ENCODE data around the gene WDR77. TPM values are rescaled to one million over a fixed set of nuclear protein-coding genes. Genes with fewer than 3 reads are reported as not detected.

WDR77 gene
- total RNA-seq, 1 experiment from 2014 or later = 42.5 TPM

DNA sequence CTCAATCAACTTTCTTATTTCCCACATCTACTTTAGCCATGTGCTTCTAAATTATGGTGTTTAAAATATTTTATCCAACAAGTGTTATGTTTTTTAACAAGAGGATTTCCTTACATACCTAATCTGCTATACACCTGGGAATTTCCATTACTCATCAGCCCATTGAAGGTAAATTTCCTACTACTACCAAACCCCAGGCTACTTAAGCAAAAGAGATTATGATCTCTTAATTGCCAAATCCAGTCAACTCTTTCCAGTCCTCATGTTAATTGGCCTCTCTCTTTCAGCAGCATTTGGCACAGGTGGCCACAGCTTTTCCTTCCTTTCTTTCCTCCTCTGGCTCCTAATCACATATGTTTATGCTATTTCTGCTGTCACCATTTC lies 19.7 kb upstream of the WDR77 start:
- Histone ChIP-seq H3K79me2 (ENCODE audit: insufficient read depth, low read length) (no peaks in the 10 kb centered on the region), H3K9me2 (ENCODE audit: insufficient read depth) (no peaks in the 10 kb centered on the region), H3K4me2 (ENCODE audit: low read length) (no peak overlapping the region), H3K9me3 (ENCODE audit: control insufficient read depth in 1 of 2, insufficient read depth in 1 of 2, low read depth in 1 of 2, low read length in 2 of 2) (no peaks in the 10 kb centered on the region), H3K4me1 (ENCODE audit: control insufficient read depth in 1 of 2, insufficient read depth in 2 of 2, low read length in 2 of 2) (no peaks in the 10 kb centered on the region), H3K27ac (ENCODE audit: low read depth, low read length) (no peak overlapping the region), H4K20me1 (ENCODE audit: insufficient read depth) (no peaks in the 10 kb centered on the region), H3K9ac (ENCODE audit: low read length) (no peak overlapping the region), H3K4me3 (replicated peaks in 1 of 2; ENCODE audit: low read depth in 1 of 2, low read length in 2 of 2) (no peak overlapping the region), H3K36me3 (ENCODE audit: control insufficient read depth in 1 of 2, insufficient read depth in 2 of 2, low read length in 2 of 2) (no peaks in the 10 kb centered on the region), H2AFZ (ENCODE audit: low read depth, low read length, poor library complexity, severe bottlenecking) (no peak overlapping the region), H3K27me3 (ENCODE audit: insufficient read depth, low read length) (no peaks in the 10 kb centered on the region)
- RAD21 ChIA-PET (ENCODE audit: low non-redundant PET in 1 of 2, low total read pairs in 2 of 2, uncharacterized antibody in 2 of 2, unreplicated experiment in 2 of 2) = no interaction called here
- intact Hi-C loops (cut with micrococcal nuclease) = no loop called here
- CTCF ChIA-PET = interaction anchor here (1.4 kb wide), 1 partner anchor 13 kb away, joined by 6 read pairs; no protein-coding TSS in a partner anchor
- TF ChIP-seq SIN3A (IDR thresholded peaks at IDR 0.05; ENCODE audit: low read depth) = no peak
- TF ChIP-seq ELF1 (IDR thresholded peaks at IDR 0.05; ENCODE audit: borderline replicate concordance, low read depth) = no peak
- TF ChIP-seq ZNF274 (IDR thresholded peaks at IDR 0.05; ENCODE audit: low read depth, low read length) = no peak
- TF ChIP-seq, protein P1, sequence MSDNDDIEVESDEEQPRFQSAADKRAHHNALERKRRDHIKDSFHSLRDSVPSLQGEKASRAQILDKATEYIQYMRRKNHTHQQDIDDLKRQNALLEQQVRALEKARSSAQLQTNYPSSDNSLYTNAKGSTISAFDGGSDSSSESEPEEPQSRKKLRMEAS (IDR thresholded peaks at IDR 0.05) = no peak
- DNase-seq (ENCODE audit: low read depth, low spot score) (no peak), ATAC-seq (no peak)
- BruUV-seq (replicated peaks) = no TSS peak
- POLR2A ChIA-PET = no interaction called here

DNA sequence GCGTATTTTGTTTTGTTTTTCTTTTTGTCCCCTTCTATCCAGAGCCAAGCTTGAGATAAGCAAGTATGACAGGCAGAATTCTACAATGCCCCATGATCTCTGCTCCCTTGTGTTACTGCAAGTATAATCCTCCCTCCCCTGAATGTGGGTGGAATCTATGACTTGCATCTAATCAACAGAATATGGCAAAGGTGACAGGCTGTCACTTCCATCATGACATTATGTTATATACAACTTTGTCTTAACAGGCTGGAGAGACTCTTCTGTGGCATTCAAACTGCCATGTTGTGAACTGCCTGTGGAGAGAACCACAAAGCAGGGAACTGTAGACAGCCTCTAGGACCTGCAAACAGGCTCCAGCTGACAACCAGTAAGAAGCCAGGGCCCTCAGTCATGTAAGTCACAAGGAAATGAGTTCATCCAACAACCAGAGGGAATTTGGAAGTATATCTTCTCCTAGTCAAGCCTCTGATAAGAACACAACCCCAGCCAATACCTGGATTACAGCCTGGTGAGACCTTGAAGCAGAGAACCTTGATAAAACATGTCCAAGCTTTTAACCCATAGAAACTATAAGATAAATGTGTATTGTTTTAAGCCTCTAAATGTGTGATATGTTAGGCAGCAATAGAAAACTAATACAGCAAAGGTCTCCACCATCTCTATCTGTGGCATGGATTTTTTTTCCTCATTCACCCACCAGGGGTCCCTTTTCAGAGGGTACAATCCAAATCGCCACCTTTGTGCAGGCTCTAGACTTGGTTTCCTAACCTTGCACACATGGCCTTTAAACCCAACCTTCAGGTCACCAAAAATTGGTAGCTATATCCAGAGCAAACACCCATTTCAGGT lies 19.0 kb upstream of the WDR77 start:
- H3K9ac ChIP-seq (ENCODE audit: low read length) = no peak overlapping the region
- H3K9me3 ChIP-seq (ENCODE audit: control insufficient read depth in 1 of 2, insufficient read depth in 1 of 2, low read depth in 1 of 2, low read length in 2 of 2) = no peaks in the 10 kb centered on the region
- H4K20me1 ChIP-seq (ENCODE audit: insufficient read depth) = no peaks in the 10 kb centered on the region
- no peak for DNase-seq (ENCODE audit: low read depth, low spot score)
- H3K27me3 ChIP-seq (ENCODE audit: insufficient read depth, low read length) = no peaks in the 10 kb centered on the region
- ChIA-PET CTCF (interaction anchor here (1.4 kb wide), 1 partner anchor 14 kb away, joined by 6 read pairs; no protein-coding TSS in a partner anchor), RAD21 (ENCODE audit: low non-redundant PET in 1 of 2, low total read pairs in 2 of 2, uncharacterized antibody in 2 of 2, unreplicated experiment in 2 of 2) (no interaction called here), POLR2A (no interaction called here)
- H3K4me1 ChIP-seq (ENCODE audit: control insufficient read depth in 1 of 2, insufficient read depth in 2 of 2, low read length in 2 of 2) = no peaks in the 10 kb centered on the region
- H2AFZ ChIP-seq (ENCODE audit: low read depth, low read length, poor library complexity, severe bottlenecking) = no peak overlapping the region
- no peak overlapping the region for H3K4me3 ChIP-seq (replicated peaks in 1 of 2; ENCODE audit: low read depth in 1 of 2, low read length in 2 of 2)
- no peaks in the 10 kb centered on the region for H3K79me2 ChIP-seq (ENCODE audit: insufficient read depth, low read length)
- ATAC-seq = no peak
- H3K4me2 ChIP-seq (ENCODE audit: low read length) = no peak overlapping the region
- no peaks in the 10 kb centered on the region for H3K9me2 ChIP-seq (ENCODE audit: insufficient read depth)
- H3K36me3 ChIP-seq (ENCODE audit: control insufficient read depth in 1 of 2, insufficient read depth in 2 of 2, low read length in 2 of 2) = no peaks in the 10 kb centered on the region
- intact Hi-C loops (cut with micrococcal nuclease) = no loop called here
- no TSS peak for BruUV-seq (replicated peaks)
- H3K27ac ChIP-seq (ENCODE audit: low read depth, low read length) = no peak overlapping the region
- TF ChIP-seq ZNF274 (IDR thresholded peaks at IDR 0.05; ENCODE audit: low read depth, low read length) (no peak), SRF (IDR thresholded peaks at IDR 0.05; ENCODE audit: low read depth) (no peak), CBX3 (IDR thresholded peaks at IDR 0.05; ENCODE audit: low read depth) (no peak), FOSL1 (IDR thresholded peaks at IDR 0.05; ENCODE audit: low read depth) (no peak)
